GM23338 (cell line): ENCODE data around the gene ZNF227. TPM values are rescaled to one million over a fixed set of nuclear protein-coding genes. Genes with fewer than 3 reads are reported as not detected.

ENCODE experiments used
- ATAC-seq: fragments of 200-7000 bp; cut with Tn5 transposase; 3 replicates; pipeline ENCODE4 v1.9.1; 2020
- DNase-seq: peaks from one replicate; pipeline ENCODE4 v3.0.0-alpha.2; 2015; ENCODE audit warnings: low spot score
- H2AFZ ChIP-seq: fragments of 200-600 bp; sonication (generic); 2 replicates; pipeline ENCODE4 v1.8.0; 2016; ENCODE audit warnings: antibody characterized with exemption, mild to moderate bottlenecking, moderate library complexity
- H3F3A ChIP-seq: fragments of 200-600 bp; sonication (generic); replicated peaks from 2 replicates; pipeline ENCODE4 v1.8.0; 2017; ENCODE audit warnings: antibody characterized with exemption, mixed run types, low read depth
- H3K27ac ChIP-seq: fragments of 200-600 bp; sonication (generic); 2 replicates; pipeline ENCODE4 v1.6.1; 2016; ENCODE audit warnings: low read depth
- H3K27me3 ChIP-seq: fragments of 200-600 bp; sonication (generic); 2 replicates; pipeline ENCODE4 v1.8.0; 2016; ENCODE audit warnings: mild to moderate bottlenecking, mixed run types, moderate library complexity; ENCODE audit not compliant: insufficient read depth
- H3K36me3 ChIP-seq: fragments of 200-600 bp; sonication (generic); 2 replicates; pipeline ENCODE4 v1.8.0; 2016; ENCODE audit warnings: mild to moderate bottlenecking; ENCODE audit not compliant: insufficient read depth
- H3K4me1 ChIP-seq: fragments of 200-600 bp; sonication (generic); 2 replicates; pipeline ENCODE4 v1.8.0; 2016; ENCODE audit warnings: mild to moderate bottlenecking, moderate library complexity; ENCODE audit not compliant: insufficient read depth
- H3K4me2 ChIP-seq: fragments of 200-600 bp; sonication (generic); 2 replicates; pipeline ENCODE4 v1.7.1; 2017; ENCODE audit warnings: mixed run types
- H3K4me3 ChIP-seq: fragments of 200-600 bp; sonication (generic); 2 replicates; pipeline ENCODE4 v1.6.1; 2016; ENCODE audit warnings: mixed run types
- H3K79me2 ChIP-seq: fragments of 200-600 bp; sonication (generic); replicated peaks from 2 replicates; pipeline ENCODE4 v1.8.0; 2017; ENCODE audit warnings: mild to moderate bottlenecking; ENCODE audit not compliant: insufficient read depth
- H3K9me2 ChIP-seq: fragments of 200-600 bp; sonication (generic); 2 replicates; pipeline ENCODE4 v1.8.0; 2017; ENCODE audit not compliant: insufficient read depth
- H4K20me1 ChIP-seq: fragments of 200-600 bp; sonication (generic); replicated peaks from 2 replicates; pipeline ENCODE4 v1.8.0; 2017; ENCODE audit warnings: mild to moderate bottlenecking; ENCODE audit not compliant: insufficient read depth
- H3K27ac Mint-ChIP-seq: 2 replicates; pipeline ENCODE4 v1.8.0; 2020; ENCODE audit warnings: inconsistent platforms, mild to moderate bottlenecking, moderate library complexity, mixed read lengths
- H3K27me3 Mint-ChIP-seq: 3 replicates; pipeline ENCODE4 v1.8.0; 2022; ENCODE audit warnings: low read depth, mild to moderate bottlenecking, moderate library complexity, mixed read lengths, inconsistent platforms; ENCODE audit not compliant: insufficient read depth, poor library complexity
- H3K36me3 Mint-ChIP-seq: 3 replicates; pipeline ENCODE4 v1.8.0; 2021; ENCODE audit warnings: low read depth, mild to moderate bottlenecking, inconsistent platforms, moderate library complexity, mixed read lengths
- H3K4me1 Mint-ChIP-seq: 3 replicates; pipeline ENCODE4 v1.8.0; 2020; ENCODE audit warnings: mild to moderate bottlenecking, inconsistent platforms, mixed read lengths
- H3K4me3 Mint-ChIP-seq: 3 replicates; pipeline ENCODE4 v1.8.0; 2021; ENCODE audit warnings: moderate library complexity, mild to moderate bottlenecking, inconsistent platforms, mixed read lengths
- H3K9me3 Mint-ChIP-seq: 3 replicates; pipeline ENCODE4 v1.8.0; 2020; ENCODE audit warnings: moderate library complexity, mild to moderate bottlenecking, inconsistent platforms, mixed read lengths
- CREB1 ChIP-seq: fragments of 250-450 bp; sonication (Bioruptor Pico); IDR thresholded peaks from 2 replicates; pipeline ENCODE4 v1.5.0; 2020; ENCODE audit warnings: low read depth, mild to moderate bottlenecking, moderate library complexity
- CTCF ChIP-seq, 2 experiments: fragments of 200-600 bp in 1 of 2; sonication (generic) in 1 of 2; conservative IDR thresholded peaks; 2 replicates each; pipeline versions ENCODE4 v1.5.1 to v1.6.1; 2016 to 2017; ENCODE audit warnings: antibody characterized with exemption in 2 of 2, low read depth in 2 of 2, mild to moderate bottlenecking in 2 of 2, moderate library complexity in 1 of 2
- ETS1 ChIP-seq: IDR thresholded peaks from 2 replicates; pipeline ENCODE4 v1.6.1; 2016; ENCODE audit warnings: antibody characterized with exemption
- EZH2 ChIP-seq: fragments of 200-600 bp; sonication (generic); IDR thresholded peaks from one replicate; pipeline ENCODE4 v1.8.0; 2017; ENCODE audit warnings: antibody characterized with exemption, mild to moderate bottlenecking, low read depth; ENCODE audit not compliant: unreplicated experiment
- EZH2phosphoT487 ChIP-seq: fragments of 200-600 bp; sonication (generic); IDR thresholded peaks from one replicate; pipeline ENCODE4 v1.8.1; 2018; ENCODE audit warnings: antibody characterized with exemption; ENCODE audit not compliant: unreplicated experiment
- JUNB ChIP-seq: IDR thresholded peaks from one replicate; pipeline ENCODE4 v1.6.1; 2016; ENCODE audit warnings: antibody characterized with exemption; ENCODE audit not compliant: unreplicated experiment
- NANOG ChIP-seq: IDR thresholded peaks from 2 replicates; pipeline ENCODE4 v1.6.1; 2016; ENCODE audit warnings: antibody characterized with exemption, borderline replicate concordance
- POLR2AphosphoS5 ChIP-seq: IDR thresholded peaks from 2 replicates; pipeline ENCODE4 v1.6.1; 2016; ENCODE audit warnings: antibody characterized with exemption, low read depth
- STAT1 ChIP-seq: IDR thresholded peaks from one replicate; pipeline ENCODE4 v1.6.1; 2016; ENCODE audit warnings: antibody characterized with exemption; ENCODE audit not compliant: unreplicated experiment
- ZNF114 ChIP-seq: fragments of 250-450 bp; sonication (Bioruptor Pico); IDR thresholded peaks from 2 replicates; pipeline ENCODE4 v1.5.0; 2020; ENCODE audit warnings: mild to moderate bottlenecking, moderate library complexity
- ZNF331 ChIP-seq: fragments of 250-450 bp; sonication (Bioruptor Pico); IDR thresholded peaks from 2 replicates; pipeline ENCODE4 v1.5.0; 2020; ENCODE audit warnings: low read depth, mild to moderate bottlenecking, moderate library complexity
- polyA plus RNA-seq: library from polyadenylated mRNA; unstranded; fragments of >200 nt; fragmentation: Nextera tagmentation; extraction: Ambion mirVana; gene quantifications from 2 replicates; pipeline ENCODE4 v1.2.1, GENCODE V29; 2016
- total RNA-seq: library from RNA; depleted of rRNA; stranded (reverse); fragments of >200 nt; shearing (Covaris generic); gene quantifications from 2 replicates; pipeline ENCODE4 v1.2.3, GENCODE V29; 2014
- TF ChIP-seq, protein P1 (sequence below): fragments of 250-450 bp; sonication (Bioruptor Pico); IDR thresholded peaks from 2 replicates; pipeline ENCODE4 v1.5.0; 2020; ENCODE audit warnings: mild to moderate bottlenecking, moderate library complexity
- TF ChIP-seq, protein P2 (sequence below): IDR thresholded peaks from one replicate; pipeline ENCODE4 v1.6.1; 2018; ENCODE audit warnings: antibody characterized with exemption; ENCODE audit not compliant: unreplicated experiment

Gene ZNF227
- total and polyA plus RNA-seq, 2 experiments from 2014 or later: 6.6 to 18.2 TPM

- H3K9me2 ChIP-seq: 0 out of 2 replicates have a peak, but pooled peaks cover 3% of the 10 kb centered on the region
- Mint-ChIP-seq H3K9me3 (peaks cover 38% of the 10 kb centered on the region), H3K27ac (no peak overlapping the region), H3K4me3 (no peak overlapping the region), H3K27me3 (peaks cover 7% of the 10 kb centered on the region), H3K4me1 (no peaks in the 10 kb centered on the region), H3K36me3 (peaks cover 94% of the 10 kb centered on the region)
- no peaks in the 10 kb centered on the region for H3K4me1 ChIP-seq
- no peak overlapping the region for H2AFZ ChIP-seq
- H3F3A ChIP-seq: no peaks in the 10 kb centered on the region
- H3K27me3 ChIP-seq: no peaks in the 10 kb centered on the region
- H4K20me1 ChIP-seq: no peaks in the 10 kb centered on the region
- TF ChIP-seq JUNB: no peak
- no peak for TF ChIP-seq EZH2
- TF ChIP-seq, protein P1, sequence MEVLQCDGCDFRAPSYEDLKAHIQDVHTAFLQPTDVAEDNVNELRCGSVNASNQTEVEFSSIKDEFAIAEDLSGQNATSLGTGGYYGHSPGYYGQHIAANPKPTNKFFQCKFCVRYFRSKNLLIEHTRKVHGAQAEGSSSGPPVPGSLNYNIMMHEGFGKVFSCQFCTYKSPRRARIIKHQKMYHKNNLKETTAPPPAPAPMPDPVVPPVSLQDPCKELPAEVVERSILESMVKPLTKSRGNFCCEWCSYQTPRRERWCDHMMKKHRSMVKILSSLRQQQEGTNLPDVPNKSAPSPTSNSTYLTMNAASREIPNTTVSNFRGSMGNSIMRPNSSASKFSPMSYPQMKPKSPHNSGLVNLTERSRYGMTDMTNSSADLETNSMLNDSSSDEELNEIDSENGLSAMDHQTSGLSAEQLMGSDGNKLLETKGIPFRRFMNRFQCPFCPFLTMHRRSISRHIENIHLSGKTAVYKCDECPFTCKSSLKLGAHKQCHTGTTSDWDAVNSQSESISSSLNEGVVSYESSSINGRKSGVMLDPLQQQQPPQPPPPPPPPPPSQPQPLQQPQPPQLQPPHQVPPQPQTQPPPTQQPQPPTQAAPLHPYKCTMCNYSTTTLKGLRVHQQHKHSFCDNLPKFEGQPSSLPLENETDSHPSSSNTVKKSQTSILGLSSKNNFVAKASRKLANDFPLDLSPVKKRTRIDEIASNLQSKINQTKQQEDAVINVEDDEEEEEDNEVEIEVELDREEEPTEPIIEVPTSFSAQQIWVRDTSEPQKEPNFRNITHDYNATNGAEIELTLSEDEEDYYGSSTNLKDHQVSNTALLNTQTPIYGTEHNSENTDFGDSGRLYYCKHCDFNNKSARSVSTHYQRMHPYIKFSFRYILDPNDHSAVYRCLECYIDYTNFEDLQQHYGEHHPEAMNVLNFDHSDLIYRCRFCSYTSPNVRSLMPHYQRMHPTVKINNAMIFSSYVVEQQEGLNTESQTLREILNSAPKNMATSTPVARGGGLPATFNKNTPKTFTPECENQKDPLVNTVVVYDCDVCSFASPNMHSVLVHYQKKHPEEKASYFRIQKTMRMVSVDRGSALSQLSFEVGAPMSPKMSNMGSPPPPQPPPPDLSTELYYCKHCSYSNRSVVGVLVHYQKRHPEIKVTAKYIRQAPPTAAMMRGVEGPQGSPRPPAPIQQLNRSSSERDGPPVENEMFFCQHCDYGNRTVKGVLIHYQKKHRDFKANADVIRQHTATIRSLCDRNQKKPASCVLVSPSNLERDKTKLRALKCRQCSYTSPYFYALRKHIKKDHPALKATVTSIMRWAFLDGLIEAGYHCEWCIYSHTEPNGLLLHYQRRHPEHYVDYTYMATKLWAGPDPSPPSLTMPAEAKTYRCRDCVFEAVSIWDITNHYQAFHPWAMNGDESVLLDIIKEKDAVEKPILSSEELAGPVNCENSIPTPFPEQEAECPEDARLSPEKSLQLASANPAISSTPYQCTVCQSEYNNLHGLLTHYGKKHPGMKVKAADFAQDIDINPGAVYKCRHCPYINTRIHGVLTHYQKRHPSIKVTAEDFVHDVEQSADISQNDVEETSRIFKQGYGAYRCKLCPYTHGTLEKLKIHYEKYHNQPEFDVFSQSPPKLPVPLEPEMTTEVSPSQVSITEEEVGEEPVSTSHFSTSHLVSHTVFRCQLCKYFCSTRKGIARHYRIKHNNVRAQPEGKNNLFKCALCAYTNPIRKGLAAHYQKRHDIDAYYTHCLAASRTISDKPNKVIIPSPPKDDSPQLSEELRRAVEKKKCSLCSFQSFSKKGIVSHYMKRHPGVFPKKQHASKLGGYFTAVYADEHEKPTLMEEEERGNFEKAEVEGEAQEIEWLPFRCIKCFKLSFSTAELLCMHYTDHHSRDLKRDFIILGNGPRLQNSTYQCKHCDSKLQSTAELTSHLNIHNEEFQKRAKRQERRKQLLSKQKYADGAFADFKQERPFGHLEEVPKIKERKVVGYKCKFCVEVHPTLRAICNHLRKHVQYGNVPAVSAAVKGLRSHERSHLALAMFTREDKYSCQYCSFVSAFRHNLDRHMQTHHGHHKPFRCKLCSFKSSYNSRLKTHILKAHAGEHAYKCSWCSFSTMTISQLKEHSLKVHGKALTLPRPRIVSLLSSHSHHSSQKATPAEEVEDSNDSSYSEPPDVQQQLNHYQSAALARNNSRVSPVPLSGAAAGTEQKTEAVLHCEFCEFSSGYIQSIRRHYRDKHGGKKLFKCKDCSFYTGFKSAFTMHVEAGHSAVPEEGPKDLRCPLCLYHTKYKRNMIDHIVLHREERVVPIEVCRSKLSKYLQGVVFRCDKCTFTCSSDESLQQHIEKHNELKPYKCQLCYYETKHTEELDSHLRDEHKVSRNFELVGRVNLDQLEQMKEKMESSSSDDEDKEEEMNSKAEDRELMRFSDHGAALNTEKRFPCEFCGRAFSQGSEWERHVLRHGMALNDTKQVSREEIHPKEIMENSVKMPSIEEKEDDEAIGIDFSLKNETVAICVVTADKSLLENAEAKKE (CRISPR knock-in tag): no peak
- TF ChIP-seq POLR2AphosphoS5: no peak
- no peak for TF ChIP-seq ETS1
- TF ChIP-seq, protein P2, sequence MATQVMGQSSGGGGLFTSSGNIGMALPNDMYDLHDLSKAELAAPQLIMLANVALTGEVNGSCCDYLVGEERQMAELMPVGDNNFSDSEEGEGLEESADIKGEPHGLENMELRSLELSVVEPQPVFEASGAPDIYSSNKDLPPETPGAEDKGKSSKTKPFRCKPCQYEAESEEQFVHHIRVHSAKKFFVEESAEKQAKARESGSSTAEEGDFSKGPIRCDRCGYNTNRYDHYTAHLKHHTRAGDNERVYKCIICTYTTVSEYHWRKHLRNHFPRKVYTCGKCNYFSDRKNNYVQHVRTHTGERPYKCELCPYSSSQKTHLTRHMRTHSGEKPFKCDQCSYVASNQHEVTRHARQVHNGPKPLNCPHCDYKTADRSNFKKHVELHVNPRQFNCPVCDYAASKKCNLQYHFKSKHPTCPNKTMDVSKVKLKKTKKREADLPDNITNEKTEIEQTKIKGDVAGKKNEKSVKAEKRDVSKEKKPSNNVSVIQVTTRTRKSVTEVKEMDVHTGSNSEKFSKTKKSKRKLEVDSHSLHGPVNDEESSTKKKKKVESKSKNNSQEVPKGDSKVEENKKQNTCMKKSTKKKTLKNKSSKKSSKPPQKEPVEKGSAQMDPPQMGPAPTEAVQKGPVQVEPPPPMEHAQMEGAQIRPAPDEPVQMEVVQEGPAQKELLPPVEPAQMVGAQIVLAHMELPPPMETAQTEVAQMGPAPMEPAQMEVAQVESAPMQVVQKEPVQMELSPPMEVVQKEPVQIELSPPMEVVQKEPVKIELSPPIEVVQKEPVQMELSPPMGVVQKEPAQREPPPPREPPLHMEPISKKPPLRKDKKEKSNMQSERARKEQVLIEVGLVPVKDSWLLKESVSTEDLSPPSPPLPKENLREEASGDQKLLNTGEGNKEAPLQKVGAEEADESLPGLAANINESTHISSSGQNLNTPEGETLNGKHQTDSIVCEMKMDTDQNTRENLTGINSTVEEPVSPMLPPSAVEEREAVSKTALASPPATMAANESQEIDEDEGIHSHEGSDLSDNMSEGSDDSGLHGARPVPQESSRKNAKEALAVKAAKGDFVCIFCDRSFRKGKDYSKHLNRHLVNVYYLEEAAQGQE: no peak
- no peak for TF ChIP-seq NANOG
- no peak for TF ChIP-seq ZNF114
- no peak for TF ChIP-seq STAT1
- TF ChIP-seq CREB1 (CRISPR knock-in tag): no peak
- TF ChIP-seq EZH2phosphoT487: no peak
- TF ChIP-seq CTCF (conservative IDR thresholded peaks at IDR 0.05; ENCODE audit: low read depth in 2 of 2): no peak
- no peak for TF ChIP-seq ZNF331 (CRISPR knock-in tag)
- H3K4me3 ChIP-seq: no peak overlapping the region
- DNase-seq (no peak), ATAC-seq (no peak)
- no peaks in the 10 kb centered on the region for H3K79me2 ChIP-seq
- H3K36me3 ChIP-seq: peaks cover 56% of the 10 kb centered on the region
- H3K27ac ChIP-seq: no peak overlapping the region
- H3K4me2 ChIP-seq: no peak overlapping the region
These were observed 20.5 kb downstream of the ZNF227 start for GRCh38 chr19:44232867-44233266.
